OCI-LY1 (cell line): ENCODE results near the gene CXCL17.

Experiments used
- H2AFZ ChIP-seq: fragments of 200-600 bp; sonication (generic), shearing (Covaris generic); 2 replicates; pipeline ENCODE4 v1.6.0; 2014; ENCODE audit warnings: antibody characterized with exemption, mild to moderate bottlenecking, low read length
- H3F3A ChIP-seq: fragments of 200-600 bp; sonication (generic), shearing (Covaris generic); 2 replicates; pipeline ENCODE4 v1.6.0; 2014; ENCODE audit warnings: mild to moderate bottlenecking, antibody characterized with exemption, low read length, moderate library complexity; ENCODE audit not compliant: insufficient read depth
- H3K27ac ChIP-seq: fragments of 200-600 bp; sonication (generic); 2 replicates; pipeline ENCODE4 v1.5.1; 2014; ENCODE audit warnings: low read length, mixed run types, mild to moderate bottlenecking, low read depth; ENCODE audit not compliant: poor library complexity, severe bottlenecking
- H3K27me3 ChIP-seq: fragments of 200-600 bp; sonication (generic); 2 replicates; pipeline ENCODE4 v1.6.0; 2014; ENCODE audit warnings: antibody characterized with exemption, mild to moderate bottlenecking, low read length, moderate library complexity; ENCODE audit not compliant: insufficient read depth
- H3K36me3 ChIP-seq: fragments of 200-600 bp; sonication (generic); 2 replicates; pipeline ENCODE4 v1.6.1; 2014; ENCODE audit warnings: mild to moderate bottlenecking, antibody characterized with exemption, low read length, moderate library complexity, mixed read lengths; ENCODE audit not compliant: insufficient read depth
- H3K4me1 ChIP-seq: fragments of 200-600 bp; sonication (generic); 2 replicates; pipeline ENCODE4 v1.5.1; 2014; ENCODE audit warnings: mild to moderate bottlenecking, low read length, moderate library complexity; ENCODE audit not compliant: insufficient read depth, severe bottlenecking
- H3K4me2 ChIP-seq: fragments of 200-600 bp; sonication (generic), shearing (Covaris generic); 2 replicates; pipeline ENCODE4 v1.6.1; 2014; ENCODE audit warnings: low read length
- H3K4me3 ChIP-seq: fragments of 200-600 bp; sonication (generic); 2 replicates; pipeline ENCODE4 v1.5.1; 2014; ENCODE audit warnings: low read length, low read depth, mild to moderate bottlenecking, mixed read lengths; ENCODE audit not compliant: poor library complexity, severe bottlenecking
- H3K79me2 ChIP-seq: fragments of 200-600 bp; shearing (Covaris generic); 2 replicates; pipeline ENCODE4 v1.6.1; 2016; ENCODE audit warnings: mixed run types, low read length, mixed read lengths; ENCODE audit not compliant: insufficient read depth
- H3K9ac ChIP-seq: fragments of 200-600 bp; sonication (generic), shearing (Covaris generic); 2 replicates; pipeline ENCODE4 v1.6.1; 2014; ENCODE audit warnings: mild to moderate bottlenecking, low read length, mixed read lengths
- H3K9me2 ChIP-seq: fragments of 200-600 bp; sonication (generic), shearing (Covaris generic); 2 replicates; pipeline ENCODE4 v1.6.1; 2014; ENCODE audit warnings: low read depth, mild to moderate bottlenecking, low read length, mixed read lengths
- H3K9me3 ChIP-seq: fragments of 200-600 bp; shearing (Covaris generic); 2 replicates; pipeline ENCODE4 v1.6.1; 2014; ENCODE audit warnings: low read length, mixed read lengths
- H4K20me1 ChIP-seq: fragments of 200-600 bp; sonication (generic), shearing (Covaris generic); 2 replicates; pipeline ENCODE4 v1.6.0; 2016; ENCODE audit warnings: mild to moderate bottlenecking, low read length; ENCODE audit not compliant: insufficient read depth
- EZH2 ChIP-seq: fragments of 200-600 bp; sonication (generic), shearing (Covaris generic); IDR thresholded peaks from 2 replicates; pipeline ENCODE4 v1.8.0; 2017; ENCODE audit warnings: borderline replicate concordance, mixed run types, mild to moderate bottlenecking, antibody characterized with exemption, low read length, moderate library complexity, mixed read lengths
- TF ChIP-seq, protein P1 (sequence below): fragments of 200-600 bp; sonication (generic), shearing (Covaris generic); IDR thresholded peaks from 2 replicates; pipeline ENCODE4 v1.5.1; 2017; ENCODE audit warnings: mild to moderate bottlenecking, antibody characterized with exemption, low read length, moderate library complexity, mixed read lengths

The CXCL17 gene, protein sequence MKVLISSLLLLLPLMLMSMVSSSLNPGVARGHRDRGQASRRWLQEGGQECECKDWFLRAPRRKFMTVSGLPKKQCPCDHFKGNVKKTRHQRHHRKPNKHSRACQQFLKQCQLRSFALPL

DNA sequence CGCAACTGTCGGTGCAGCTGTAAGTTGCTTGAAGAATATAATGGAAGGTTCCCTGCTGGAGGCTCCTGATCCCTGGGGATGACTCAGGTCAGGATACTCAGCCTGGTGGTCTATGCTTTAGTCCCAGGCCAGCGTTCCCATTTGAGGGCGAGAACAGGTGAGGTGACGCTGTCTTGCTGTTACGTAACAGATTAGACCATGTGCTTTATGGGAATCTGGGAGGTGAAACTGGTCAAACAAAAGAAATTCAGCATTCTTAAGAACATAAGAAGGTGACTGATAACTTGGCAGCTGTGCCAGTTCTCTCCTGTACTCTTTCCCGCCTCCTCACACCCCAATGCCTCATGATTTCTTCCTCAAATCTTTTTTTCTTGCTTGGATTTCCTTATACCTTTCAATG is at the start of gene CXCL17:
Gene CXCL17 (minus strand): TSS at position 114 of the 400 bp plus-strand sequence. CDS start 114 bp downstream, outside the sequence.
- no peaks in the 10 kb centered on the region for H3K4me1 ChIP-seq
- no peaks in the 10 kb centered on the region for H3K27me3 ChIP-seq
- no peaks in the 10 kb centered on the region for H4K20me1 ChIP-seq
- no peak within 1 kb of the TSS for H3K27ac ChIP-seq
- no peaks in the 10 kb centered on the region for H3K9me3 ChIP-seq
- H3F3A ChIP-seq: no peaks in the 10 kb centered on the region
- H2AFZ ChIP-seq: no peak within 1 kb of the TSS
- no peak within 1 kb of the TSS for H3K9ac ChIP-seq
- no peaks in the 10 kb centered on the region for H3K79me2 ChIP-seq
- H3K36me3 ChIP-seq: no peaks in the 10 kb centered on the region
- TF ChIP-seq EZH2: no peak
- TF ChIP-seq, protein P1, sequence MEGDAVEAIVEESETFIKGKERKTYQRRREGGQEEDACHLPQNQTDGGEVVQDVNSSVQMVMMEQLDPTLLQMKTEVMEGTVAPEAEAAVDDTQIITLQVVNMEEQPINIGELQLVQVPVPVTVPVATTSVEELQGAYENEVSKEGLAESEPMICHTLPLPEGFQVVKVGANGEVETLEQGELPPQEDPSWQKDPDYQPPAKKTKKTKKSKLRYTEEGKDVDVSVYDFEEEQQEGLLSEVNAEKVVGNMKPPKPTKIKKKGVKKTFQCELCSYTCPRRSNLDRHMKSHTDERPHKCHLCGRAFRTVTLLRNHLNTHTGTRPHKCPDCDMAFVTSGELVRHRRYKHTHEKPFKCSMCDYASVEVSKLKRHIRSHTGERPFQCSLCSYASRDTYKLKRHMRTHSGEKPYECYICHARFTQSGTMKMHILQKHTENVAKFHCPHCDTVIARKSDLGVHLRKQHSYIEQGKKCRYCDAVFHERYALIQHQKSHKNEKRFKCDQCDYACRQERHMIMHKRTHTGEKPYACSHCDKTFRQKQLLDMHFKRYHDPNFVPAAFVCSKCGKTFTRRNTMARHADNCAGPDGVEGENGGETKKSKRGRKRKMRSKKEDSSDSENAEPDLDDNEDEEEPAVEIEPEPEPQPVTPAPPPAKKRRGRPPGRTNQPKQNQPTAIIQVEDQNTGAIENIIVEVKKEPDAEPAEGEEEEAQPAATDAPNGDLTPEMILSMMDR: no peak
- H3K4me2 ChIP-seq: no peak within 1 kb of the TSS
- H3K9me2 ChIP-seq: no peaks in the 10 kb centered on the region
- no peak within 1 kb of the TSS for H3K4me3 ChIP-seq

DNA sequence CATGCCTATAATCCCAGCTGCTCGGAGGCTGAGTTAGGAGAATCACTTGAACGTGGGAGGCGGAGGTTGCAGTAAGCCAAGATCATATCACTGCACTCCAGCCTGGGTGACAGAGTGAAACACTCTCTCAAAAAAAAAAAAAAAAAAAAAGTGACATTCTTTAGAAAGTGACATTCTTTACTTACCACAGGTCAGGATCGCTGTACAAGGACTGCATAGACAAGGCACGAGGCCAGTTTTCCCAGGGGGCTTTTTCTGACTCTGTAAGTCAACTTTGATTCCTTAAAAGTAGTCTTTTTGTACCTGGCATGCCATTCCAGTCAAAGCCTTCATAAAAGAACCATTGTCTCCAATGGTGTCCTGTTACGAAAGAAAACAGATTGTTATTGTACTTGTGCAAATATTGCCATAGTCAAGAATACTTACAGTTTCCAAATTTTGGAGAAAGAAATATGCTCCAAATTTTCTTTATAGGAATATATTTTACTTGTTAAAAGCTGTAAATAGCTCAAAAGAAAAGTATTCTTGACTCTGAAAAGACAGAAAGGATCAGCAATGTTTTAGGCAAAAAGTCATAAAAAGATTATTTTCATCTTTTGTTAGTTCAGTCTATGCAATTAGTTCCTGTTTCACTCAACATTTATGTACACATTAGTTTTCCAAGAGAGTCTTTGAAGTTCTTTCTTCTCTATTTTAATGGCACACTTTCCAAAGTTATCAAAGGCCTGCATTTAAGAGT is 46.2 kb upstream of the CXCL17 start:
- Histone ChIP-seq H3K9me3 (no peaks in the 10 kb centered on the region), H3K9me2 (no peaks in the 10 kb centered on the region), H3K4me1 (peaks cover 4% of the 10 kb centered on the region), H3K36me3 (no peaks in the 10 kb centered on the region), H3K27me3 (no peaks in the 10 kb centered on the region), H3K9ac (no peak overlapping the region), H3K27ac (no peak overlapping the region), H3F3A (no peaks in the 10 kb centered on the region), H3K4me2 (no peak overlapping the region), H4K20me1 (no peaks in the 10 kb centered on the region), H2AFZ (no peak overlapping the region), H3K79me2 (no peaks in the 10 kb centered on the region), H3K4me3 (no peak overlapping the region)
- TF ChIP-seq, protein P1: no peak
- TF ChIP-seq EZH2: no peak

GRCh38 chr19:42487798-42488178 is 45.0 kb upstream of the CXCL17 start:
- Histone ChIP-seq H2AFZ (no peak overlapping the region), H3K4me1 (peaks cover 4% of the 10 kb centered on the region), H3K79me2 (no peaks in the 10 kb centered on the region), H3K9me2 (no peaks in the 10 kb centered on the region), H3K9me3 (no peaks in the 10 kb centered on the region), H3K4me2 (no peak overlapping the region), H3K27me3 (no peaks in the 10 kb centered on the region), H4K20me1 (no peaks in the 10 kb centered on the region), H3K9ac (no peak overlapping the region), H3K4me3 (no peak overlapping the region), H3K36me3 (no peaks in the 10 kb centered on the region), H3K27ac (no peak overlapping the region), H3F3A (no peaks in the 10 kb centered on the region)
- TF ChIP-seq, protein P1: no peak
- no peak for TF ChIP-seq EZH2
